ENCODE results near the gene JUNB. TPM values are rescaled to one million over a fixed set of nuclear protein-coding genes. Genes with fewer than 3 reads are reported as not detected.

JUNB gene
- total and polyA plus RNA-seq, 2 of the 13 experiments (the other 11 are each of a cell fraction or from before 2014, with no cell fraction given): 7.7 to 8.2 TPM

DNA sequence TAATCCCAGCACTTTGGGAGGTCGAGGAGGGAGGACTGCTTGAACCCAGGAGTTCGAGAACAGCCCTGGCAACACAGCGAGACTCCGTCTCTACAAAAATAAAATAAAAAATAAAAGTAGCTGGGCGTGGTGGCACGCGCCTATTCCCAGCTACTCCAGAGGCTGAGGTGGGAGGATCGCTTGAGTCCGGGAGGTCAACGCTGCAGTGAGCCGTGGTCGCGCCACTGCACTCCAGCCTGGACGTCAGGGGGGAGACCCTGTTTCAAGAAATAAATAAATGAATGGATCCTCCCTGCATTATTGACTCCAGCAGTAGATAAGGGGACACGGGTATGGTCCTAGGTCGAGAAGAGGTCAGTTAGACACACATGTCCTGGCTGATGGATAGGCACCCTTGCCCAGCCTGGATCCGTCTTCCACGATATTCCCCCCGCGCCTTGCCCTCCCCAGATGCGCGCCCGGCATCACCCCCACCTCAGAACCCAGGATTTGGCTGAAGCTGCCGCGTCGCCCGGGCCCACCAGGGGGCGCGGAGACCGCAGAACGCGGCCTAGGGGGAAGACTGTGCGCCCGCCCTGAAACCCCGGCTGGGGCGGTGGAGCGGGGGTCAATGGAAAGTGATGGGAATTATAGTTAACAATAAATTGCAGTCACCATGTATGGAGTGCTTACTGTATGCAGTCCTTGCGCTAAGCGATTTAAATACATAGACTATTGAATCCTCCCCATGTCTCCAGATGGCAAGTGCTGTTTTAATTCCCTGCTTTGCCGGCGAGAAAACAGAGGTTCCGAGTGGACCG is 13.9 kb upstream of the JUNB start (continued):
- TF ChIP-seq, protein P1, sequence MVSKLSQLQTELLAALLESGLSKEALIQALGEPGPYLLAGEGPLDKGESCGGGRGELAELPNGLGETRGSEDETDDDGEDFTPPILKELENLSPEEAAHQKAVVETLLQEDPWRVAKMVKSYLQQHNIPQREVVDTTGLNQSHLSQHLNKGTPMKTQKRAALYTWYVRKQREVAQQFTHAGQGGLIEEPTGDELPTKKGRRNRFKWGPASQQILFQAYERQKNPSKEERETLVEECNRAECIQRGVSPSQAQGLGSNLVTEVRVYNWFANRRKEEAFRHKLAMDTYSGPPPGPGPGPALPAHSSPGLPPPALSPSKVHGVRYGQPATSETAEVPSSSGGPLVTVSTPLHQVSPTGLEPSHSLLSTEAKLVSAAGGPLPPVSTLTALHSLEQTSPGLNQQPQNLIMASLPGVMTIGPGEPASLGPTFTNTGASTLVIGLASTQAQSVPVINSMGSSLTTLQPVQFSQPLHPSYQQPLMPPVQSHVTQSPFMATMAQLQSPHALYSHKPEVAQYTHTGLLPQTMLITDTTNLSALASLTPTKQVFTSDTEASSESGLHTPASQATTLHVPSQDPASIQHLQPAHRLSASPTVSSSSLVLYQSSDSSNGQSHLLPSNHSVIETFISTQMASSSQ (IDR thresholded peaks at IDR 0.05; ENCODE audit: low read depth): no peak
- TF ChIP-seq, protein P1 (CRISPR knock-in tag; IDR thresholded peaks at IDR 0.05; ENCODE audit: borderline replicate concordance): no peak
- TF ChIP-seq IKZF4 (CRISPR knock-in tag; IDR thresholded peaks at IDR 0.05; ENCODE audit: borderline replicate concordance, low read depth, not compliant biosample characterization) (no peak), AGO2 (optimal IDR thresholded peaks at IDR 0.05; ENCODE audit: low read depth, low read length) (no peak), CC2D1A (CRISPR knock-in tag; IDR thresholded peaks at IDR 0.05) (no peak), FOXP1 (IDR thresholded peaks at IDR 0.05) (no peak), FOXP1 (CRISPR knock-in tag; IDR thresholded peaks at IDR 0.05) (no peak), ZNF354B (CRISPR knock-in tag; IDR thresholded peaks at IDR 0.05) (no peak), JUND (CRISPR knock-in tag; IDR thresholded peaks at IDR 0.05) (no peak), ZSCAN9 (CRISPR knock-in tag; IDR thresholded peaks at IDR 0.05; ENCODE audit: borderline replicate concordance) (no peak), ZFP41 (CRISPR knock-in tag; IDR thresholded peaks at IDR 0.05; ENCODE audit: borderline replicate concordance) (no peak), ZNF503 (CRISPR knock-in tag; IDR thresholded peaks at IDR 0.05) (no peak), RERE (CRISPR knock-in tag; IDR thresholded peaks at IDR 0.05; ENCODE audit: low read depth) (no peak), ZNF563 (CRISPR knock-in tag; IDR thresholded peaks at IDR 0.05) (no peak), ZNF207 (IDR thresholded peaks at IDR 0.05; ENCODE audit: borderline replicate concordance) (no peak), TARDBP (CRISPR knock-in tag; IDR thresholded peaks at IDR 0.05) (peak; percentile 51; the same call in 1 of the 2 replicates), ZFYVE20 (CRISPR knock-in tag; IDR thresholded peaks at IDR 0.05; ENCODE audit: borderline replicate concordance, low read depth) (no peak), ZSCAN29 (CRISPR knock-in tag; conservative IDR thresholded peaks at IDR 0.05) (no peak)

Data from HepG2 (cell line).